Hepatocyte (in vitro differentiated cells): Measurements from ENCODE around the gene AVPR2.

Experiments used
- EZH2 ChIP-seq: fragments of 200-600 bp; sonication (generic); IDR thresholded peaks from 2 replicates; pipeline ENCODE4 v1.6.1; 2016; ENCODE audit warnings: antibody characterized with exemption, mild to moderate bottlenecking, borderline replicate concordance
- EZH2phosphoT487 ChIP-seq: fragments of 200-600 bp; sonication (generic); IDR thresholded peaks from one replicate; pipeline ENCODE4 v1.6.1; 2018; ENCODE audit warnings: antibody characterized with exemption, mild to moderate bottlenecking, low read depth, moderate library complexity; ENCODE audit not compliant: unreplicated experiment, severe bottlenecking
- TF ChIP-seq, protein P1 (sequence below): fragments of 200-600 bp; sonication (generic); IDR thresholded peaks from 2 replicates; pipeline ENCODE4 v1.5.1; 2016; ENCODE audit warnings: antibody characterized with exemption, mild to moderate bottlenecking; ENCODE audit not compliant: poor library complexity

GRCh38 chrX:153874085-153874365 lies 30.4 kb upstream of the AVPR2 start:
- TF ChIP-seq, protein P1, sequence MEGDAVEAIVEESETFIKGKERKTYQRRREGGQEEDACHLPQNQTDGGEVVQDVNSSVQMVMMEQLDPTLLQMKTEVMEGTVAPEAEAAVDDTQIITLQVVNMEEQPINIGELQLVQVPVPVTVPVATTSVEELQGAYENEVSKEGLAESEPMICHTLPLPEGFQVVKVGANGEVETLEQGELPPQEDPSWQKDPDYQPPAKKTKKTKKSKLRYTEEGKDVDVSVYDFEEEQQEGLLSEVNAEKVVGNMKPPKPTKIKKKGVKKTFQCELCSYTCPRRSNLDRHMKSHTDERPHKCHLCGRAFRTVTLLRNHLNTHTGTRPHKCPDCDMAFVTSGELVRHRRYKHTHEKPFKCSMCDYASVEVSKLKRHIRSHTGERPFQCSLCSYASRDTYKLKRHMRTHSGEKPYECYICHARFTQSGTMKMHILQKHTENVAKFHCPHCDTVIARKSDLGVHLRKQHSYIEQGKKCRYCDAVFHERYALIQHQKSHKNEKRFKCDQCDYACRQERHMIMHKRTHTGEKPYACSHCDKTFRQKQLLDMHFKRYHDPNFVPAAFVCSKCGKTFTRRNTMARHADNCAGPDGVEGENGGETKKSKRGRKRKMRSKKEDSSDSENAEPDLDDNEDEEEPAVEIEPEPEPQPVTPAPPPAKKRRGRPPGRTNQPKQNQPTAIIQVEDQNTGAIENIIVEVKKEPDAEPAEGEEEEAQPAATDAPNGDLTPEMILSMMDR = no peak
- no peak for TF ChIP-seq EZH2
- TF ChIP-seq EZH2phosphoT487 = no peak
